NT2/D1 (cell line): Measurements from ENCODE around the gene GNG8.

Source experiments
- SUZ12 ChIP-seq: IDR thresholded peaks from 2 replicates; pipeline ENCODE4 v1.6.1; 2011; ENCODE audit not compliant: insufficient read length, insufficient read depth; ENCODE audit errors: extremely low read depth
- YY1 ChIP-seq: IDR thresholded peaks from 2 replicates; pipeline ENCODE4 v1.6.1; 2011; ENCODE audit not compliant: insufficient read length, insufficient read depth
- ZNF274 ChIP-seq: IDR thresholded peaks from 2 replicates; pipeline ENCODE4 v1.6.1; 2011; ENCODE audit warnings: mild to moderate bottlenecking, low read depth, low read length

DNA sequence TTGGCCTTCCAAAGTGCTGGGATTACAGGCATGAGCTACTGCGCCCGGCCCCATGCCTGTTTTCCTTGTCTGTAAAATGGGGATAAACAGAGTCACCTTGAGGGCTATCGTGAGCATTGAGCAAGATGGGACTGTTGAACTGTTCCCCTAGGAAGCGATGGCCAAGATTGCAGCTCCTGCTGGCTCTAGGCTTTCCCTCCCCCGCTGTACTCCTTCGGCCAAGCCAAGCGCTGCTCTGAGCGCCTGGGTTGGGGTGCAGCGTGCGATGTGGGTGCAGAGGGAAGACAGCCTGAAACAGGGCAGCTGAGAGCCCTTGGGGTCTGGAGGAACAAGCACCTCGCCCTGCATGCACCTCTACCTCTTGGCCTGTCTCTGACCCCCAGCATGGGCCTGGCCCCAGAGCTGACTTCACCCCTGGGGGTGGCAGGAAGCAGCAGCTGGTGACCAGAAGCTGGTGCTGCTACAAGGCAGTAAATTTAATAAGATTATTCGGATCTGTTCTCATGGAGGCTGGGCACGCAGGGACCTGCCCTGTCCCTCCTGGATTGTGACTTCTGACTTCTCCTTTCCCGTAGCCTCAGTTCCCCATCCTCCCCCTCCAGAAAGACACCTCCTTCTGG, 5.3 kb downstream of the GNG8 start:
- no peak for TF ChIP-seq ZNF274
- TF ChIP-seq YY1 = no peak
- TF ChIP-seq SUZ12 = no peak
